Lower lobe of right lung (tissue), 2 donors: ENCODE results near the gene CALML3. TPM values are rescaled to one million over a fixed set of nuclear protein-coding genes. Genes with fewer than 3 reads are reported as not detected.

Experiments
- ATAC-seq, 2 donors: fragments of 200-7000 bp; cut with Tn5 transposase; one replicate each; pipeline ENCODE4 v1.9.1; 2020 to 2022; ENCODE audit warnings: mild to moderate bottlenecking in 2 of 2, moderate library complexity in 2 of 2
- DNase-seq: peaks from one replicate; pipeline ENCODE4 v3.0.0-alpha.2; 2020
- H3K27ac ChIP-seq: fragments of 200-600 bp; one replicate; pipeline ENCODE4 v1.8.0; 2022
- H3K27me3 ChIP-seq: fragments of 200-600 bp; one replicate; pipeline ENCODE4 v1.8.0; 2022; ENCODE audit warnings: low read depth
- H3K36me3 ChIP-seq: fragments of 200-600 bp; one replicate; pipeline ENCODE4 v1.8.0; 2022; ENCODE audit warnings: mild to moderate bottlenecking
- H3K4me1 ChIP-seq: fragments of 200-600 bp; one replicate; pipeline ENCODE4 v1.8.0; 2022
- H3K4me3 ChIP-seq: fragments of 200-600 bp; one replicate; pipeline ENCODE4 v1.8.0; 2022; ENCODE audit warnings: mild to moderate bottlenecking
- H3K9me3 ChIP-seq: fragments of 200-600 bp; one replicate; pipeline ENCODE4 v1.8.0; 2022
- CTCF ChIP-seq: fragments of 200-600 bp; IDR thresholded peaks from one replicate; pipeline ENCODE4 v1.8.0; 2022; ENCODE audit warnings: antibody characterized with exemption, mild to moderate bottlenecking
- intact Hi-C: fragments of 100-400 bp; cut with DNase I; formaldehyde crosslinking; loops from one replicate; pipeline ENCODE4 v1.11.0; 2022
- total RNA-seq: library from RNA; stranded (reverse); fragmentation: NEBNext Ultra II Directional; extraction: Animal tissue kit (Norgen Biotek cat#: 25700); gene quantifications from one replicate; pipeline ENCODE4 v1.2.1, GENCODE V29; 2021
- donor health status: DM: no; HTN: yes; CAD: no; lungs with severe emphysema.

The CALML3 gene
- total RNA-seq, 1 donor from 2014 or later, result not detected

DNA sequence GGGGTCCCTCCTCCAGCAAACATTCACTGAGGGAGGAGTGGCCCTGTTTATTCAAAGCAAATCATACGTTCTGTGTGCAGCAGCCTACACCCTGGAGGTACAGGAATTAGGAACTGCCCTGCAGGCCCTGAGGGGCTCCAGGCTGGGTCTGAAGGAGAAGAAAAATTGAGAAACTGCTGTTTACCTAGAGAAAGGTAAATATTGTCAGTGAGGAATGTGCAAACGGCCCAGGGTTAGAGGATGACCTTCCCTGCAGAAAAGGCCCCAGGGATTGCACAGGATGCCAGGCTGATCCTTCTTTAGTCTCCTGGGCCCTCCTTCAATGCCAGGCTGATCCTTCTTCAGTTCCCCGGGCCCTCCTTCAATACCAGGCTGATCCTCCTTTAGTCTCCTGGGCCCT, 31.1 kb upstream of the CALML3 start:
- Histone ChIP-seq H3K4me3 (no peak overlapping the region), H3K4me1 (no peaks in the 10 kb centered on the region), H3K36me3 (no peaks in the 10 kb centered on the region), H3K27me3 (no peaks in the 10 kb centered on the region), H3K27ac (peak overlapping the region; percentile 18), H3K9me3 (no peaks in the 10 kb centered on the region)
- DNase-seq (no peak), ATAC-seq (peak in 1 of 2 donors; percentile 12)
- TF ChIP-seq CTCF, result no peak
- intact Hi-C loops, result no loop called here

GRCh38 chr10:5494611-5495010, 30.1 kb upstream of the CALML3 start:
- Histone ChIP-seq H3K36me3 (no peaks in the 10 kb centered on the region), H3K27ac (no peak overlapping the region), H3K9me3 (no peaks in the 10 kb centered on the region), H3K27me3 (no peaks in the 10 kb centered on the region), H3K4me3 (no peak overlapping the region), H3K4me1 (no peaks in the 10 kb centered on the region)
- no peak for ATAC-seq
- no peak for TF ChIP-seq CTCF
- DNase-seq, result no peak
- intact Hi-C loops, result no loop called here

GRCh38 chr10:5496261-5497250, 28.2 kb upstream of the CALML3 start:
- H3K27ac ChIP-seq, result no peak overlapping the region
- H3K27me3 ChIP-seq, result no peaks in the 10 kb centered on the region
- intact Hi-C loops, result no loop called here
- H3K4me3 ChIP-seq, result no peak overlapping the region
- no peaks in the 10 kb centered on the region for H3K9me3 ChIP-seq
- DNase-seq (no peak), ATAC-seq (no peak)
- H3K36me3 ChIP-seq, result no peaks in the 10 kb centered on the region
- no peaks in the 10 kb centered on the region for H3K4me1 ChIP-seq
- no peak for TF ChIP-seq CTCF

- intact Hi-C loops, result no loop called here
- no peak for ATAC-seq
Observed at GRCh38 chr10:5497289-5497688, 27.5 kb upstream of the CALML3 start.

More at GRCh38 chr10:5497289-5497688, 27.5 kb upstream of the CALML3 start:
- Histone ChIP-seq H3K4me1 (peaks cover 7% of the 10 kb centered on the region), H3K27me3 (no peaks in the 10 kb centered on the region), H3K27ac (no peak overlapping the region), H3K36me3 (no peaks in the 10 kb centered on the region), H3K4me3 (no peak overlapping the region), H3K9me3 (no peaks in the 10 kb centered on the region)
- DNase-seq, result no peak
- TF ChIP-seq CTCF, result no peak
